Bone marrow (tissue), 2 donors: ENCODE data around the gene RSPH9.
"Not testable (repeated sequence)": the region's sequence is repeated elsewhere in the genome, so short reads cannot be mapped to it uniquely, and the experiment has no call there.

Experiments used
- DNase-seq, 2 donors: peaks; one replicate each; lab custom pipeline; 2025; lab: John Stamatoyannopoulos, UW

The RSPH9 gene

GRCh38 chr6:43687079-43687436, 42.2 kb downstream of the RSPH9 start:
- DNase-seq = no peak

GRCh38 chr6:43687437-43688347, 42.9 kb downstream of the RSPH9 start, which contains the start of gene MRPS18A:
MRPS18A (minus strand) TSS chr6:43687791; CDS start chr6:43687779, 12 bp downstream.
- DNase-seq = peak; percentile 41 to 55

GRCh38 chr6:43689421-43689820, 44.6 kb downstream of the RSPH9 start:
- DNase-seq = no peak

- no peak for DNase-seq
Measured at GRCh38 chr6:43695215-43695966, 50.6 kb downstream of the RSPH9 start.

GRCh38 chr6:43695967-43696291, 51.1 kb downstream of the RSPH9 start:
- no peak for DNase-seq

GRCh38 chr6:43697421-43697820, 52.6 kb downstream of the RSPH9 start:
- DNase-seq = no peak

- no peak for DNase-seq
Measured at GRCh38 chr6:43698584-43699349, 53.9 kb downstream of the RSPH9 start.

GRCh38 chr6:43699564-43700186, 54.8 kb downstream of the RSPH9 start:
- no peak for DNase-seq

- DNase-seq = not testable (repeated sequence)
Measured at GRCh38 chr6:43700939-43701560, 56.2 kb downstream of the RSPH9 start.

- no peak for DNase-seq
Measured at GRCh38 chr6:43702171-43702533, 57.3 kb downstream of the RSPH9 start.

- peak; percentile 12 to 29 for DNase-seq
Measured at GRCh38 chr6:43702534-43703440, 58.0 kb downstream of the RSPH9 start.

GRCh38 chr6:43703512-43704429, 58.9 kb downstream of the RSPH9 start:
- no peak for DNase-seq

GRCh38 chr6:43705996-43706395, 61.2 kb downstream of the RSPH9 start:
- DNase-seq = peak in 1 of 2 donors; percentile 58

- no peak for DNase-seq
Measured at GRCh38 chr6:43706788-43707187, 62.0 kb downstream of the RSPH9 start.

GRCh38 chr6:43707269-43707668, 62.4 kb downstream of the RSPH9 start:
- no peak for DNase-seq

GRCh38 chr6:43707767-43708166, 62.9 kb downstream of the RSPH9 start:
- no peak for DNase-seq

GRCh38 chr6:43708860-43709653, 64.2 kb downstream of the RSPH9 start:
- no peak for DNase-seq

- DNase-seq = no peak
Measured at GRCh38 chr6:43709654-43710303, 64.9 kb downstream of the RSPH9 start.
